Measurements from ENCODE around the gene LRIT3.

LRIT3 gene

DNA sequence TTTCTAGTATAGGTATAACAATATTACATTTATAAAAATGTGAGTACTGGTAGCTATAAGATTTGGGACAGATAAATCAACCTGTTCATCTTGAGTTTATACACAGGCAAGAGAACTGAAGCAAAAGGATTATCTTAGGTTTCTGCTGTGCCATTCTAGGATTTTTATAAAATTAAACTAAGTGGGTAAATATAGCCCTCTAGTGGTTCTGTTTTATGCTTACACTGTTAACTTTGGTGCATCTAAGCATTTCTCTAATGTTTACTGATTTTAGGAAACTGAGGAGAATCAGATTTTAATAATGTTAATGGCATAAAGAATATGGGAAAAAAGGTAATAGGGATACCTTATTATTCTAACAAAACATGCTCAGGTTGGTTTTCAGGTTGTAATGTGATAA, 21.2 kb upstream of the LRIT3 start:
- TF ChIP-seq POLR2AphosphoS5 (IDR thresholded peaks at IDR 0.05; ENCODE audit: low read depth, low read length) (no peak), TAF1 (IDR thresholded peaks at IDR 0.05; ENCODE audit: borderline replicate concordance, insufficient read depth, low read length) (no peak), SIN3A (IDR thresholded peaks at IDR 0.05; ENCODE audit: borderline replicate concordance, insufficient read depth, low read length) (no peak), FOXP2 (optimal IDR thresholded peaks at IDR 0.05; ENCODE audit: borderline replicate concordance, extremely low read depth, extremely low read length, insufficient read depth) (no peak)
- TF ChIP-seq, protein P1, sequence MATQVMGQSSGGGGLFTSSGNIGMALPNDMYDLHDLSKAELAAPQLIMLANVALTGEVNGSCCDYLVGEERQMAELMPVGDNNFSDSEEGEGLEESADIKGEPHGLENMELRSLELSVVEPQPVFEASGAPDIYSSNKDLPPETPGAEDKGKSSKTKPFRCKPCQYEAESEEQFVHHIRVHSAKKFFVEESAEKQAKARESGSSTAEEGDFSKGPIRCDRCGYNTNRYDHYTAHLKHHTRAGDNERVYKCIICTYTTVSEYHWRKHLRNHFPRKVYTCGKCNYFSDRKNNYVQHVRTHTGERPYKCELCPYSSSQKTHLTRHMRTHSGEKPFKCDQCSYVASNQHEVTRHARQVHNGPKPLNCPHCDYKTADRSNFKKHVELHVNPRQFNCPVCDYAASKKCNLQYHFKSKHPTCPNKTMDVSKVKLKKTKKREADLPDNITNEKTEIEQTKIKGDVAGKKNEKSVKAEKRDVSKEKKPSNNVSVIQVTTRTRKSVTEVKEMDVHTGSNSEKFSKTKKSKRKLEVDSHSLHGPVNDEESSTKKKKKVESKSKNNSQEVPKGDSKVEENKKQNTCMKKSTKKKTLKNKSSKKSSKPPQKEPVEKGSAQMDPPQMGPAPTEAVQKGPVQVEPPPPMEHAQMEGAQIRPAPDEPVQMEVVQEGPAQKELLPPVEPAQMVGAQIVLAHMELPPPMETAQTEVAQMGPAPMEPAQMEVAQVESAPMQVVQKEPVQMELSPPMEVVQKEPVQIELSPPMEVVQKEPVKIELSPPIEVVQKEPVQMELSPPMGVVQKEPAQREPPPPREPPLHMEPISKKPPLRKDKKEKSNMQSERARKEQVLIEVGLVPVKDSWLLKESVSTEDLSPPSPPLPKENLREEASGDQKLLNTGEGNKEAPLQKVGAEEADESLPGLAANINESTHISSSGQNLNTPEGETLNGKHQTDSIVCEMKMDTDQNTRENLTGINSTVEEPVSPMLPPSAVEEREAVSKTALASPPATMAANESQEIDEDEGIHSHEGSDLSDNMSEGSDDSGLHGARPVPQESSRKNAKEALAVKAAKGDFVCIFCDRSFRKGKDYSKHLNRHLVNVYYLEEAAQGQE (IDR thresholded peaks at IDR 0.05; ENCODE audit: insufficient read depth in 1 of 2, low read depth in 2 of 2, low read length in 2 of 2), result no peak

- TF ChIP-seq, protein P1 (IDR thresholded peaks at IDR 0.05; ENCODE audit: insufficient read depth in 1 of 2, low read depth in 2 of 2, low read length in 2 of 2), result no peak
- TF ChIP-seq FOXP2 (optimal IDR thresholded peaks at IDR 0.05; ENCODE audit: borderline replicate concordance, extremely low read depth, extremely low read length, insufficient read depth), result no peak
- no peak for TF ChIP-seq POLR2AphosphoS5 (IDR thresholded peaks at IDR 0.05; ENCODE audit: low read depth, low read length)
- no peak for TF ChIP-seq TAF1 (IDR thresholded peaks at IDR 0.05; ENCODE audit: borderline replicate concordance, insufficient read depth, low read length)
- no peak for TF ChIP-seq SIN3A (IDR thresholded peaks at IDR 0.05; ENCODE audit: borderline replicate concordance, insufficient read depth, low read length)
Measured at GRCh38 chr4:109827672-109828071, 20.2 kb upstream of the LRIT3 start, which contains the start of gene RRH. TSS of gene RRH (plus strand) at chr4:109827972. CDS start at chr4:109828028, 56 bp downstream.

DNA sequence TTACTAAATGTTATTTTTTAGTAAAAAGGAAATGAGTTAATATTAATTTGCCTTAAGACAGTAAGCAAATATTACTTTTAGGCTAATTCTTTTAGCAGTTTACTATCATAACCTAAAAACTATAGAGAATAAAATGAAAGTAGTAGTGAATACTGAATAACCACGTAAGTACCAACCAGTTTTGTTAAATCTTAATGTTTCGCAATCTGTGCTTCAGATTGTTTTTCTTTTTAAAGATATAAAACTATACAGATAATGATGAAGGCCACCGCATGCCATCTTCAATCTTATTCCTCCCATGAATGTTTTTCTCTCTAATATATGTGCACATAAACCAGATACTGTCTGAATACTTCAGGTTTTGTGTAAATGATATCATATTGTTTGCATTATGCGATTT, 14.2 kb upstream of the LRIT3 start:
- TF ChIP-seq POLR2AphosphoS5 (IDR thresholded peaks at IDR 0.05; ENCODE audit: low read depth, low read length) (no peak), TAF1 (IDR thresholded peaks at IDR 0.05; ENCODE audit: borderline replicate concordance, insufficient read depth, low read length) (no peak), SIN3A (IDR thresholded peaks at IDR 0.05; ENCODE audit: borderline replicate concordance, insufficient read depth, low read length) (no peak), FOXP2 (optimal IDR thresholded peaks at IDR 0.05; ENCODE audit: borderline replicate concordance, extremely low read depth, extremely low read length, insufficient read depth) (no peak)
- TF ChIP-seq, protein P1 (IDR thresholded peaks at IDR 0.05; ENCODE audit: insufficient read depth in 1 of 2, low read depth in 2 of 2, low read length in 2 of 2), result no peak

- TF ChIP-seq, protein P1 (IDR thresholded peaks at IDR 0.05; ENCODE audit: insufficient read depth in 1 of 2, low read depth in 2 of 2, low read length in 2 of 2), result no peak
- TF ChIP-seq TAF1 (IDR thresholded peaks at IDR 0.05; ENCODE audit: borderline replicate concordance, insufficient read depth, low read length) (no peak), FOXP2 (optimal IDR thresholded peaks at IDR 0.05; ENCODE audit: borderline replicate concordance, extremely low read depth, extremely low read length, insufficient read depth) (no peak), SIN3A (IDR thresholded peaks at IDR 0.05; ENCODE audit: borderline replicate concordance, insufficient read depth, low read length) (no peak), POLR2AphosphoS5 (IDR thresholded peaks at IDR 0.05; ENCODE audit: low read depth, low read length) (no peak)
Measured at GRCh38 chr4:109836985-109837384, 10.9 kb upstream of the LRIT3 start.
